GM18858 (cell line): ENCODE results near the gene KAT2B.

Experiments used
- ATAC-seq: cut with Tn5 transposase; IDR thresholded peaks from one replicate; pipeline ENCODE4 v1.9.1; 2021; ENCODE audit not compliant: unreplicated experiment

KAT2B gene

GRCh38 chr3:20095470-20095869, 55.2 kb downstream of the KAT2B start:
- no peak for ATAC-seq

- ATAC-seq = no peak
Measured at GRCh38 chr3:20096135-20096685, 56.0 kb downstream of the KAT2B start.

- no peak for ATAC-seq
Measured at GRCh38 chr3:20097015-20097414, 56.8 kb downstream of the KAT2B start.

- no peak for ATAC-seq
Measured at GRCh38 chr3:20099060-20099459, 58.8 kb downstream of the KAT2B start.

GRCh38 chr3:20100151-20100550, 59.9 kb downstream of the KAT2B start:
- no peak for ATAC-seq

GRCh38 chr3:20101041-20101440, 60.8 kb downstream of the KAT2B start:
- ATAC-seq = no peak

GRCh38 chr3:20103731-20104130, 63.5 kb downstream of the KAT2B start:
- peak; percentile 21 for ATAC-seq

GRCh38 chr3:20104167-20104661, 64.0 kb downstream of the KAT2B start:
- ATAC-seq = peak; percentile 51

GRCh38 chr3:20105513-20106280, 65.5 kb downstream of the KAT2B start:
- no peak for ATAC-seq

GRCh38 chr3:20107722-20108121, 67.5 kb downstream of the KAT2B start:
- ATAC-seq = no peak

GRCh38 chr3:20108869-20109268, 68.6 kb downstream of the KAT2B start:
- ATAC-seq = no peak

GRCh38 chr3:20110826-20111225, 70.6 kb downstream of the KAT2B start:
- ATAC-seq = no peak

- no peak for ATAC-seq
Measured at GRCh38 chr3:20111836-20112235, 71.6 kb downstream of the KAT2B start.

GRCh38 chr3:20121088-20121487, 80.8 kb downstream of the KAT2B start:
- ATAC-seq = no peak

- ATAC-seq = no peak
Measured at GRCh38 chr3:20123131-20123652, 82.9 kb downstream of the KAT2B start.

GRCh38 chr3:20125289-20125688, 85.0 kb downstream of the KAT2B start:
- ATAC-seq = no peak

GRCh38 chr3:20125897-20126296, 85.7 kb downstream of the KAT2B start:
- ATAC-seq = peak; percentile 100

GRCh38 chr3:20128358-20128757, 88.1 kb downstream of the KAT2B start:
- no peak for ATAC-seq

GRCh38 chr3:20130106-20130505, 89.9 kb downstream of the KAT2B start:
- ATAC-seq = no peak

- ATAC-seq = no peak
Measured at GRCh38 chr3:20136231-20136630, 96.0 kb downstream of the KAT2B start.

GRCh38 chr3:20137647-20138046, 97.4 kb downstream of the KAT2B start:
- no peak for ATAC-seq

- ATAC-seq = no peak
Measured at GRCh38 chr3:20140881-20141280, 100.6 kb downstream of the KAT2B start.
